Large intestine (tissue), 3 donors: Measurements from ENCODE around the gene OR2M5. TPM values are rescaled to one million over a fixed set of nuclear protein-coding genes. Genes with fewer than 3 reads are reported as not detected.

ENCODE experiments used
- DNase-seq, 2 donors: peaks; one replicate each; pipeline versions ENCODE4 v3.0.0 to v3.0.0-alpha.2; 2013
- H3K27ac ChIP-seq: one replicate; pipeline ENCODE4 v1.5.1; 2013; ENCODE audit warnings: low read length
- H3K27me3 ChIP-seq: 2 replicates; pipeline ENCODE4 v1.6.1; 2013; ENCODE audit warnings: low read length; ENCODE audit not compliant: control insufficient read depth, insufficient read depth
- H3K36me3 ChIP-seq: 2 replicates; pipeline ENCODE4 v1.6.1; 2013; ENCODE audit warnings: low read length; ENCODE audit not compliant: control insufficient read depth, insufficient read depth
- H3K4me1 ChIP-seq: one replicate; pipeline ENCODE4 v1.6.1; 2013; ENCODE audit warnings: low read length; ENCODE audit not compliant: control insufficient read depth, insufficient read depth
- H3K4me3 ChIP-seq: one replicate; pipeline ENCODE4 v1.5.1; 2013; ENCODE audit warnings: low read length
- H3K9me3 ChIP-seq: one replicate; pipeline ENCODE4 v1.6.1; 2013; ENCODE audit warnings: mild to moderate bottlenecking, low read depth, low read length, moderate library complexity; ENCODE audit not compliant: control insufficient read depth
- WGBS: methylation state at CpG from one replicate; pipeline ENCODE4 v1.1.5; 2013; ENCODE audit warnings: low lambda C conversion rate; ENCODE audit not compliant: insufficient coverage; 5-methylcytosine and 5-hydroxymethylcytosine counted together
- polyA plus RNA-seq: library from polyadenylated mRNA; unstranded; fragments of 120-200 nt; gene quantifications from one replicate; pipeline ENCODE4 v1.2.1, GENCODE V29; 2013

OR2M5 gene
- polyA plus RNA-seq, 1 donor, result not detected

DNA sequence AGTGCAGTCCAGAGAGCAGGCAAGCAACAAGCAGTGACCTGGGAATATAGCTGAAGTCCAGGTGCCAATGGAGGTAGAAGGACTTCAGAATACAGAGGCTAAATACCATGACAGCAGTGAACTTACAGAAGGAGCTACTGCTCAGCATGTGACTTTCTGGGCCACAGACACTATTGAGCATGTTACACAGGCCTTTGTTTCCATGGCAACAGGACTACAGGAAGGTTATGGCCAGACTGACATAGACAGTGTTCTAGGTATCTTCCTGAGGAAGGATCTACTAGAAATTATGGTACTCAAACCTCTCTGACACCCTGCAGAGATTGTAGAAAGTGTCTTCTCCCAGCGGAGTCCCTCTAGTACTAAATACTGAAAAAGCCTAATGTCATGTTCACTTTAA, 11.0 kb downstream of the OR2M5 start:
- Histone ChIP-seq H3K27me3 (no peaks in the 10 kb centered on the region), H3K9me3 (no peaks in the 10 kb centered on the region), H3K4me1 (no peaks in the 10 kb centered on the region), H3K4me3 (no peak overlapping the region), H3K27ac (no peak overlapping the region), H3K36me3 (no peaks in the 10 kb centered on the region)
- WGBS, result no CpG with 5 or more reads among the region's 1 CpG
- no peak for DNase-seq

DNA sequence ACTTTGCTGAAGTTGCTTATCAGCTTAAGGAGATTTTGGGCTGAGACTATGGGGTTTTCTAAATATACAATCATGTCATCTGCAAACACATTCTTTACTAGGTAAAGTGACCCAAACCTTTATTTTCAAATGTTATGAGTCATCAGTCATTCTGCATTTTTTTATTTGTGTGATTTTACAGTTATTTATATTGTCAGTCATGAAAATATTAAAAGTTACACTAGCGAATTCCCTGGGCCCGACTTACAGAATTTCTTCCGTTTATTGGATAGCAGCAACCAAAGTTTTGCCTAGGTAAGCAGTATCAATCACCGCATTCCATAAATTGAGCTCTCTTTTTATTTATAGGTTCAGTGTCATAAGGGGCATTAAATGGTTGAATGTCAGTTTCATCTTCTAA, 13.8 kb downstream of the OR2M5 start:
- 86% methylated on average over 2 of the region's 4 CpGs for WGBS
- Histone ChIP-seq H3K4me1 (no peaks in the 10 kb centered on the region), H3K4me3 (no peak overlapping the region), H3K36me3 (no peaks in the 10 kb centered on the region), H3K9me3 (peaks cover under 1% of the 10 kb centered on the region), H3K27me3 (no peaks in the 10 kb centered on the region), H3K27ac (no peak overlapping the region)
- DNase-seq, result no peak

DNA sequence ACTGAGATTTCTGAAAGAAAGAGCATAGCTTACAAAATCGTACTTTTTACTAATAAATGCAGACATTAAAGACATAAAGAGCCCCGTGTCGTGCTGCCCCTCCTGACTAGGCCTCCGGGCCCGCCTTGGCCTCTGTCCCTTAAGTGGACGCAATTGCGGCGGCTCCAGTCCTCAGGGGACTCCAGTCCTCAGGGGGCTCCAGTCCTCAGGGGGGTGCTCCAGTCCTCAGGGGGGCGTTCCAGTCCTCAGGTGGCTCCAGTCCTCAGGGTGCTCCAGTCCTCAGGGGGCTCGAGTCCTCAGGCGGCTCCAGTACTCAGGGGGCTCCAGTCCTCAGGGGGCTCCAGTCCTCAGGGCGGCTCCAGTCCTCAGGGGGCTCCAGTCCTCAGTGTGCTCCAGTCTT, 19.1 kb downstream of the OR2M5 start:
- Histone ChIP-seq H3K4me3 (no peak overlapping the region), H3K27me3 (no peaks in the 10 kb centered on the region), H3K4me1 (no peaks in the 10 kb centered on the region), H3K27ac (no peak overlapping the region), H3K36me3 (no peaks in the 10 kb centered on the region), H3K9me3 (peaks cover 19% of the 10 kb centered on the region)
- DNase-seq, result no peak
- WGBS, result no CpG with 5 or more reads among the region's 12 CpGs

DNA sequence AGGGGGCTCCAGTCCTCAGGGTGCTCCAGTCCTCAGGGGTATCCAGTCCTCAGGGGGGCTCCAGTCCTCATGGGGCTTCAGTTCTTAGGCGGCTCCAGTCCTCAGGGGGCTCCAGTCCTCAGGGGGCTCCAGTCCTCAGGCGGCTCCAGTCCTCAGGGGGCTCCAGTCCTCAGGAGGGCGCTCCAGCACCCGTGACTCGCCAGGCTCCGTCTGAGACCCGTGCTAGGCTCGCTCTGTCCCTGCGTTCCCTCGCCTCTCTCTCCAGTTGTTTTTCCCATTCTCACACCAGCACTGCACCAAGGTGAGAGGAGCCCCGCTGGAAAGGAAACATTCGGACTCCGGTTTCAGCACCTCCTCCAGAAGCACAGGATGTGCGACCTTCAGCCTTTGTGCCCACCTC, 20.2 kb downstream of the OR2M5 start:
- H3K9me3 ChIP-seq, result peaks cover 19% of the 10 kb centered on the region
- H3K36me3 ChIP-seq, result no peaks in the 10 kb centered on the region
- WGBS, result no CpG with 5 or more reads among the region's 14 CpGs
- no peaks in the 10 kb centered on the region for H3K4me1 ChIP-seq
- H3K27me3 ChIP-seq, result no peaks in the 10 kb centered on the region
- no peak overlapping the region for H3K4me3 ChIP-seq
- H3K27ac ChIP-seq, result no peak overlapping the region
- DNase-seq, result no peak

DNA sequence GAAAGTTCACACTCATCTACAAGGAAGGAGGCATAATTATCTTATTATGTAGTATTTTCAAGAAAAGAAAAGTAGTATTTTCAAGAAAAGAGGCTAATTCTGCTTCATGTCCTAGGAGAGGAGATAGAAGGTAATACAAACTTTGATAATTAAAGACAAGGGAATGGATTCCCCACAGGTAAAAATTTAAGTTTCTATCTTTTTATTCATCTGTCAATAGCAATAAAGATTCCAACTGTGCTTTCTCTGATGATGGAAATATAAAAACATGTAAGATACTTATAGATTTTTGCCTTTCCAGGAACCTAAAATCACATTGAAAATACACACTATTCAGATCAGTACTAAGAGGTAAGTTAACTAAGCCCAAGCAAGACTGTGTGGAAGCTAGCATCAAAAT, 29.6 kb downstream of the OR2M5 start, which contains the start of gene OR2M2:
Gene OR2M2, plus strand, starts transcription at position 301 of the 400 bp plus-strand sequence. CDS start 5,165 bp downstream, outside the sequence.
- Histone ChIP-seq H3K9me3 (no peaks in the 10 kb centered on the region), H3K4me3 (no peak within 1 kb of the TSS), H3K27ac (no peak within 1 kb of the TSS), H3K36me3 (no peaks in the 10 kb centered on the region), H3K4me1 (no peaks in the 10 kb centered on the region), H3K27me3 (no peaks in the 10 kb centered on the region)
- DNase-seq, result no peak

DNA sequence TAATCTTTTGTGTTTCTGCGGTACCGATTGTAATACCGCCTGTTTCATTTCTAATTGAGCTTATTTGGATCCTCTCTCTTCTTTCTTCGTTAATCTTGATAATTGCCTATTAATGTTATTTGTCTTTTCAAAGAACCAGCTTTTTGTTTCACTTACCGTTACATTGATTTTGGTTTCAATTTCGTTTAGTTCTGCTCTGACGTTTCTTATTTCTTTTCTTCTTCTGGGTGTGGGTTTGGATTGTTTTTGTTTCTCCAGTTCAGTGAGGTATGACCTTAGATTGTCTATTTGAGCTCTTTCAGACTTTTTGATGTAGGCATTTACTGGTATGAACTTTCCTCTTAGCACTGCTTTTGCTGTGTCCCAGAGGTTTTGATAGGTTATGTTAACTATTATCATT, 39.0 kb downstream of the OR2M5 start:
- H3K36me3 ChIP-seq, result no peaks in the 10 kb centered on the region
- H3K4me1 ChIP-seq, result no peaks in the 10 kb centered on the region
- no peaks in the 10 kb centered on the region for H3K9me3 ChIP-seq
- DNase-seq, result no peak
- no peak overlapping the region for H3K4me3 ChIP-seq
- H3K27ac ChIP-seq, result no peak overlapping the region
- WGBS, result 75% methylated on average over 5 of the region's 7 CpGs
- H3K27me3 ChIP-seq, result no peaks in the 10 kb centered on the region

DNA sequence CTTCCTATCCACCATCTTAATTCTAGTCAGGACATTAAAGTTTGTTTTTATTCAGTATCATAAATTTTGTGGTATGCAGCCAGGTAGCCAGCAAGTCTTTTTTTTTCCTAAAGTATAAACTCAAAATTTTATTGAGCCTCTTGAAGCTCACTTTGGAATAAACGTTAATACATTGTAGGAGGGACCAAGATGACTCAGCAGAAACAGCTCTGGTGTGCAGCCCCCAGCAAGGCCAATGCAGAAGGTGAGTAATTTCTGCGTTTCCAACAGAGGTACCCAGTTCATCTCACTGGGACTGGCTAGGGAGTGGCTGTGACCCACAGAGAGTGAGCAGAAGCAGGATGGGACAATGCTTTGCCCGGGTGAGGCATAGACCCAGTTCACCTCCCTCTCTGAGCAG, 42.4 kb downstream of the OR2M5 start:
- Histone ChIP-seq H3K36me3 (no peaks in the 10 kb centered on the region), H3K9me3 (no peaks in the 10 kb centered on the region), H3K27ac (no peak overlapping the region), H3K4me1 (no peaks in the 10 kb centered on the region), H3K4me3 (no peak overlapping the region), H3K27me3 (no peaks in the 10 kb centered on the region)
- WGBS, result no CpG with 5 or more reads among the region's 3 CpGs
- DNase-seq, result no peak

DNA sequence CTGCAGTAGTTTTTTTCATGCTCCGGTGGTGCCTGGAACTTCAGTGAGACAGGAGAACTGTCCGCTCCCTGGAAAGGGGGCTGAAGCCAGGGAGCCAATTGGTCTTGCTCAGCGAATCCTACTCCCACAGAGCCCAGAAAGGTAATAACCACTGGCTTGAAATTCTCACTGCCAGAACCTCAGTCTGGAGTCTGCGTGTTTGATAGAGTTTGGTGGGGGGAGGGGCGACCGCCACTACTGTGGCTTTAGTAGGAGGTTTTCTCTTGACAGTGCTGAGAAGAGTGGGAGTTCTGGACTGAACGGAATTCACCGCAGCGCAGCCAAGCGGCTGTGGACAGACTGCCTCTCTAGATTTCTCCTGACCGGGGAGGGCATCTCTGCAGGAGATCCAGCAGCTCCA, 44.1 kb downstream of the OR2M5 start:
- H3K27ac ChIP-seq, result no peak overlapping the region

DNA sequence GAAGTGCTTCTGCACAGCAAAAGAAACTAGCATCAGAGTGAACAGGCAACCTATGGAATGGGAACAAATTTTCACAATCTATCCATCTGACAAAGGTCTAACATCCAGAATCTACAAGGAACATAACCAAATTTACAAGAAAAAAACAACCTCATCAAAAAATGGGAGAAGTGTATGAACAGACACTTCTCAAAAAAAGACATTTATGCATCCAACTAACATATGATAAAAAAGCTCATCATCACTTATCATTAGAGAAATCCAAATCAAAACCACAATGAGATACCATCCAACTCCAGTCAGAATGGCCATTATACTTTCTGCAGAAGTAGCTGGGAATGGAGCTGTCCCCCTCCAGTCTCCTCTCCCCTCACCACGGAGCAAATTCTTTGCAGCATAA, 49.2 kb downstream of the OR2M5 start:
- no peaks in the 10 kb centered on the region for H3K27me3 ChIP-seq
- no peak overlapping the region for H3K27ac ChIP-seq
- H3K4me3 ChIP-seq, result no peak overlapping the region
- H3K4me1 ChIP-seq, result no peaks in the 10 kb centered on the region
- H3K9me3 ChIP-seq, result peaks cover 3% of the 10 kb centered on the region
- no CpG with 5 or more reads among the region's 1 CpG for WGBS
- no peak for DNase-seq
- no peaks in the 10 kb centered on the region for H3K36me3 ChIP-seq

More for the DNA sequence above, 44.1 kb downstream of the OR2M5 start:
- no peaks in the 10 kb centered on the region for H3K36me3 ChIP-seq
- no CpG with 5 or more reads among the region's 11 CpGs for WGBS
- H3K9me3 ChIP-seq, result no peaks in the 10 kb centered on the region
- DNase-seq, result no peak
- no peaks in the 10 kb centered on the region for H3K27me3 ChIP-seq
- no peaks in the 10 kb centered on the region for H3K4me1 ChIP-seq
- H3K4me3 ChIP-seq, result no peak overlapping the region

Other genes starting within 250 kb of the OR2M5 start
- 0.51 TPM for gene OR2W3, start 249.6 kb upstream of the OR2M5 start, polyA plus RNA-seq
- 0.09 TPM for gene OR2T8, start 224.9 kb upstream of the OR2M5 start, polyA plus RNA-seq
- gene OR2AJ1, start 220.3 kb upstream of the OR2M5 start, polyA plus RNA-seq, result not detected
- not detected for gene OR2L8, start 196.3 kb upstream of the OR2M5 start, polyA plus RNA-seq
- gene OR2AK2, start 179.9 kb upstream of the OR2M5 start, polyA plus RNA-seq, result not detected
- gene OR2L5, start 131.5 kb upstream of the OR2M5 start, polyA plus RNA-seq, result not detected
- gene OR2L2, start 115.1 kb upstream of the OR2M5 start, polyA plus RNA-seq, result 0.52 TPM
- gene OR2L3, start 98.3 kb upstream of the OR2M5 start, polyA plus RNA-seq, result not detected
- 0.09 TPM for gene OR2L13, start 50.0 kb upstream of the OR2M5 start, polyA plus RNA-seq
- not detected for gene OR2M2, start 29.7 kb downstream of the OR2M5 start, polyA plus RNA-seq
- gene OR2M3, start 52.1 kb downstream of the OR2M5 start, polyA plus RNA-seq, result not detected
- gene OR2M4, start 86.3 kb downstream of the OR2M5 start, polyA plus RNA-seq, result not detected
- gene OR2T33, start 132.8 kb downstream of the OR2M5 start, polyA plus RNA-seq, result not detected
- gene OR2T12, start 158.3 kb downstream of the OR2M5 start, polyA plus RNA-seq, result not detected
- gene OR2M7, start 179.4 kb downstream of the OR2M5 start, polyA plus RNA-seq, result not detected
- gene OR14C36, start 203.6 kb downstream of the OR2M5 start, polyA plus RNA-seq, result not detected
- gene OR2T4, start 216.5 kb downstream of the OR2M5 start, polyA plus RNA-seq, result not detected
- not detected for gene OR2T6, start 230.6 kb downstream of the OR2M5 start, polyA plus RNA-seq